Measurements from ENCODE around the gene KAT2A.

The KAT2A gene

DNA sequence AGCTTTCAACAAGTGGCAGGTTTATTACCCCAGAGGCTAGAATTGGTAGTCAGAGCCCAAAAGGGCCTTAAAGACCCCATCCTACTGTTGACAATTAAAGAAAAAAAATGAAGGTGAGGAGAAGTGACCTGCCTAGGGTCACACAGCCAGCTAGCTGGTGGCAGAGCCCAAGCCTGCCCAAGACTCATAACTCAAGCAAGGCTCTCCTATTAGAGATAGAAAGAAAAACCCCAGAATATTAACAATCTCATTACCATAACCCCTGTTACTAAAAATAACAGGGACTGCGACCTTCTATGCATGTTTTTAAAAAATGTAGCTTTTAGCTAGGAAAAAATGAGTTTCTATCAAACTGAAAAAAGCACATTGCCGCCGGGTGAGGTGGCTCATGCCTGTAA, 15.5 kb upstream of the KAT2A start:
- no peak for DNase-seq
- in situ Hi-C loops (cut with MboI; ENCODE audit: low pct_unique_long_range_greater_than_20kb, low sequenced_read_pairs), result no loop called here

DNA sequence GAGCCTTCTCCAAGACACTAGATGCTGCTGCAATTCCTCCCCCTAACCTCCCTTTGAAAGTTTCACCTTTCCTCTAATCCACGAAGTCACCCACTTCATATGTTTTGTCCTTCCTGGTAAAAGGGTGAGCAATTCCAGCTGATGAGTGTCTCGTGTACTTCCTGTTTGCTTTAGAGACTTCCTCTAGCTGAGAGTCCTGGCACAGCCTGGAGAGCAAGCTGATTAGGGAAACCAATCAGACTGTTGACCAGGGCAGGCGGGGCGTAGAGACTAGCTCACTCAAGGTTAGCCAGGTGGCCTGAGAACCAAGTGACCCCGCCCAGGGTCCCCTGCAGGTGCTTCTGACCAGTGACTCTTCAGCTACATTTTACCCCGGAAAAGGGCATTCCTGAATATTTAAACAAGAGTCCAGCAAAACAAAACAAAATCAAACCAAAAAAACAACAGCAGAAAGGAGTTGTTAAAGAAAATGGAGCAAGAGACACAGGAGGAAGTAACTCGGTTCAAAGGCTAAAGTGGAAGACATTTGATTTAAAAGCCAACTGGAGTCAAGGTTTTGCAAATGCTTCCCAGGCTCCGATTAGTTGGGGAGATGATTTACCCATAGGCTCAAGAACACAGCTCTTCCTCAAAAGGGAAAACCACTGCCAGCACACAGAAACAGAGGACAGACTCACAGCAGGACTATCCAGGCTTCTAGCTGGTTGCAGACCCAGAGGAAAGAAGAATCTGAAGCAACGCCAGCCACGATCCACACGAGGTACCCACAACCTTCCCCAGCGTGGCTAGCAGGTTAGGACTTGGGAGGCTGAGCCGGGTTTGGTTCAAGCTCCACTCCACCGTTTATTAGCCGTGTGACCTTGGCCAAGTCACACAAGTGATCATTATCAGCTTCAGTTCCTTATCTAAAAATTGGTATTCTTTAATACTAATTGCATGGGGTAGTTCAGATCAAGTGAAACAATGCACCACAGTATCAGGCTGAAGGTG, 14.8 kb upstream of the KAT2A start:
- DNase-seq, result peak; percentile 62
- in situ Hi-C loops (cut with MboI; ENCODE audit: low pct_unique_long_range_greater_than_20kb, low sequenced_read_pairs), result no loop called here

DNA sequence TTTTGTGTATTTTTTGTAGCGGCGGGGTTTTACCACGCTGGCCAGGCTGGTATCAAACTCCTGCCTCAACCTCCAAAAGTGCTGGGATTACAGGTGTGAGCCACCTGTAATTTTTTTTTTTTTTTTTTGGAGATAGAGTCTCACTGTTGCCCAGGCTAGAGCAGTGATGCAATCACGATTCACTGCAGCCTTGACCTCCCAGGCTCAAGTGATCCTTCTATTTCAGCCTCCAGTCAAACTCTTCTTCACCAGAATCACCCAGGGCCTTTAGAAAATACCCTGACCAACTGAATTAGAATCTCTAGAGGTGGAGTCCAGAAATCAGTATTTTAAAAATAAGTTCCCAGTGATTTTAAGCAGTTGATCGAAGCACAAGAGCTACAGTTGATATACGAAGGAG, 14.0 kb upstream of the KAT2A start:
- DNase-seq, result no peak
- in situ Hi-C loops (cut with MboI; ENCODE audit: low pct_unique_long_range_greater_than_20kb, low sequenced_read_pairs), result no loop called here

DNA sequence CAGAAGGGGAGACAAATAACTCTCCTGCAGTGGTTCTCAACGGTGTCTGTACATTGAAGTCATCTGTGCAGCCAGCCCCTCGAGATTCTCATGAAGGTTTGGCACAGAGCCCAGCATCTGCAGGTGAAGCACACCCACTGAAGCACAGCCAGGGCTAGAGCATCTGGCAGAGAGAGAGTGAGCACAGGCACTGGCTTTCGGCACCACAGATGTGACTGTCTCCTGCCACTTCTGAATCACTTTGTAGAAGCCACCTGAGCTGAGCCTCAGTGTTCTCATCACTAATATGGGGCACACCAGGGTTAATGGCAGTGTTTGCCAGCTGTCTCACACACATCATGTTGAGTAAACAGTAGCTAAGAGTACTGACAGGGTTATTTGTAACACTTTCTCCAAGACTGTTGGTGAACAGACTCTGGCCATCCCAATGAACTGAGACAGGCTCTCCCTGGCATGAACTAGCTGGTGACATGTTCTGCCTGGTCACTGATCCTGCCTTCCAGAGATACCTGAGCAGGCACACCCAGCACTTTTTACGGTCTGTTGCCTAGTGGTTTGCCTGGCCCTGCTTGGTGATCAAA, 12.4 kb upstream of the KAT2A start:
- in situ Hi-C loops (cut with MboI; ENCODE audit: low pct_unique_long_range_greater_than_20kb, low sequenced_read_pairs), result no loop called here
- no peak for DNase-seq

DNA sequence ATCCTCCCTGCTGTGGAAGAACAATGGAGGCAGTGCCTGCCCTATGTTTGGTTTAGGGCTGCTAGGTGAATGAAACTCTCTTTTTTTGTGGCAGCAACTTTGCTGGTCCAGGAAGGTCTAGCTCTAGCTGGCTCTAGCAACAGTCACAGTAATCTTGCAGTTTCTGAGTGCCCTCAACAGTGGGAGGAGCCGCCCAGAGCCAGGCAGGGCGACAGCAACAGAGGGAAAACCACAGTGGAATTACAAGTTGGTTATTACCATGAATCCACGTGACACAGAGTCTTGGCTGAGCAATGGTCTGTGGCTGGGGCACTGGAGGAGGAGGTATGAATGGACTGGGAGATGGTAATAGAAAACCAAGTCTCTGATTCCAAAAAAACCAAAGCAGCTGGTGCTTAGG, 11.8 kb upstream of the KAT2A start:
- in situ Hi-C loops (cut with MboI; ENCODE audit: low pct_unique_long_range_greater_than_20kb, low sequenced_read_pairs), result no loop called here
- peak; percentile 73 for DNase-seq

DNA sequence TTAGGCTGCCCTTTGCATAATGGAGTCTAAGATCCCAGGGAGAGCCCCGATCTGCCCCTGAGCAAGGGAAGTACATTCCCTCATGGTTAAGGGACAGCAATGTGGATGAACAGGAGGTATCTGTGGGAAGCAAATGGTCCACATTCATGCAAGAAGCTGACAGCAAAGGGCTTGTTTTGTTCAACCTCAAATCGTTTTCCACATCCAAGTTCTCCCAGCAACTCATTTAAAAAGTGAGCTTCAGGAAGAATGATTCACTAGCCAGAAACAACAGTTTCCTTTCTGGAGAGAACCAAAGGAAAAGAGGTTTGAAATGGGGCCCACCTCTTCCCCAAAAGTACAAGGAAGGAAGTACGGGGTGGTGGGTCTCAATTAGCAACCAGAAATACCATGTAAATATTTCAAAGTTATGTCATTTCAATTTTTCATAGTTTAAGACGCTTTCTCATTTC, 10.8 kb upstream of the KAT2A start:
- in situ Hi-C loops (cut with MboI; ENCODE audit: low pct_unique_long_range_greater_than_20kb, low sequenced_read_pairs), result no loop called here
- no peak for DNase-seq

DNA sequence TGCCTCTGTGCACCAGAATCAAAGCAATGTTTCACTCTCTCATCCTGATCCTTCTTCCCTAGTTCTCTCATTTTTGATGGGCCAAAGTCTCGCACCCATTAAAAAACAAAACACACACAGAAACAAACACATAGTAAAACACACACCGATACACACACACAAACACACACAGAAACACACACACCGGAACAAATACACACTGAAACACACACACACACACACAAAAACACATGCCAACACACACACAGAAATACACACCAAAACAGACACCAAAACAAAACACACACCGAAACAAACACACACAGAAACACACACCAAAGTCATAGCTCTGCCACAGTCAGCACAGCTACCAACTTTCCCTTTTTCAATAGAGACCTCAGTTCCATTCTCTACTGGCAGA, 10.1 kb upstream of the KAT2A start:
- in situ Hi-C loops (cut with MboI; ENCODE audit: low pct_unique_long_range_greater_than_20kb, low sequenced_read_pairs), result no loop called here
- no peak for DNase-seq

DNA sequence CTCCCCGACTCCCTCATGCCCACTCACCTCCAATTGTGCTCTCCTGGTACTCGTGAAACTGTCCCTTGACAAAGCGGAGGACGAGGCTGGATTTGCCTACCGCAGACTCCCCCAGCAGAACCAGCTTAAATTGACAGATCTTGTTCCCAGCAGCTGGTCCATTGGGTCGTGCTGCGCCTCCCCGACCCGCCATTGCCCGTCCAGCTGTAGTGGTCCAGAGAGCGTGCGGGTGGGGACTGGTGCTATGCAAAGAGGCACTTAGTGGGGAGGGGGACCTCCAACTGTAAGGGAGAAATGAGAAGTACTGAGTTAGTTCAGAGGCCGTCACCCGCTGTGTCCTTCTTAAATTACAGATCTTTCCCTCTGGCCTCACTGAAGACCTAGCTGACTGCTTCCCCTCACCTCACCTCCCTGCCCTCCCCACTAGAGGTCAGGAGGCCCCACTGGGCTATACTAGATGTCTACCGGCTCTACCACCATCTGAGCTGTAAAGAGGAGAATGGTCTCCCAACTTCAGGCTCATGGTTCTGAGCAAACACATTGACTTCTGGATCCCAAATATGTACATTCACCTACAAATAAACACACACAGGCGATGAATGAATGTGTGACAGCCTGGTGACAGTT, 9.3 kb upstream of the KAT2A start:
- in situ Hi-C loops (cut with MboI; ENCODE audit: low pct_unique_long_range_greater_than_20kb, low sequenced_read_pairs), result no loop called here
- DNase-seq, result no peak

DNA sequence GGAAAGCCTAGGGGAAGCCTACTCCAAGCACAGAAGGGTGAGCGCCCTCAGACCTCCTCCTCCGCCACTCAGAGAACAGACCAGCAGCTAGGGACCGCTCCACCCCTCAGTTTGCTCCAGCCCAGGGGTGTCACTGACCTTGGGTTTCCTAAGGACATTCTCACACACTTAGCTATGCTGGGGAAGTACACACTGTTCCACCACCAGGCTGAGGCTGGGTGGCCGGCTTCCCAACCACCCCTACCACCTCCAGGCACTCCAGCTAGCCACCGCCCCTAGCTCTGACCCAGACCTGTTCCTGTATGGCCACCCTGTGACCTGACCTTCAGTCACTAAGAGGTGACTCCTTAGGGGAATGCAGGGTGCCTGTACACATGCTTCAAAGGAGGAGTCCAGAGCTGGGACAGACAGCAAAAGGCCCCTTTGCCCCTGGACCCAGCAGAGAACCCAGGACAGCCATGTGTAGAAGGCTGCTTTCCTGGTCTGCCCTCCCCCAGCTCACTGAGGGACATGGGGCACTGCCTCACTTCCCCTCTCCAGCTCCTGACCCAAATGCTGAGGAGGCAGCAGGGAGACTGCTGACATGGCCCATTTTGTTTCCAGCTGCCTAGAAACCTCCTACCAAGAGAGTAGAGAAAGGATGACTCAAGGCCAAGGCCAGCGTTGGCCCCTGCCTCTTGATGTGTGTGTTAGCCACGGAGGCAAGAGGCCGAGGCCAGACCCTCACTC, 8.1 kb upstream of the KAT2A start:
- in situ Hi-C loops (cut with MboI; ENCODE audit: low pct_unique_long_range_greater_than_20kb, low sequenced_read_pairs), result no loop called here
- no peak for DNase-seq

DNA sequence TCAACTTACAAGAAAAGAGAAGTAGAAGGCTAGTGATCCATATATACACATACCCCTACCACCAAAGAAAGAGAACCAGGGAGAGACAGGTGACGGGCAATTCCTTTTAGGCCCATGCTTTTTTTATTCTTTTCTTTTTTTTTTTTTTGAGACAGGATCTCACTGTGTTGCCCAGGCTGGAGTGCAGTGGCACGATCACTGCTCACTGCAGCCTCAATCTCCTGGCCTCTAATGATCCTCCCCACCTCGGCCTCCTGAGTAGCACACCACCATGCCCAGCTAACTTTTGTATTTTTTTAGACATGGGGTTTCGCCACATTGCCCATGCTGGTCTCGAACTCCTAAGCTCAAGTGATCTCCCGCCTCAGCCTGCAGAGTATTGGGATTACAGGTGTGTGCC, 6.2 kb upstream of the KAT2A start:
- no peak for DNase-seq
- in situ Hi-C loops (cut with MboI; ENCODE audit: low pct_unique_long_range_greater_than_20kb, low sequenced_read_pairs), result no loop called here

DNA sequence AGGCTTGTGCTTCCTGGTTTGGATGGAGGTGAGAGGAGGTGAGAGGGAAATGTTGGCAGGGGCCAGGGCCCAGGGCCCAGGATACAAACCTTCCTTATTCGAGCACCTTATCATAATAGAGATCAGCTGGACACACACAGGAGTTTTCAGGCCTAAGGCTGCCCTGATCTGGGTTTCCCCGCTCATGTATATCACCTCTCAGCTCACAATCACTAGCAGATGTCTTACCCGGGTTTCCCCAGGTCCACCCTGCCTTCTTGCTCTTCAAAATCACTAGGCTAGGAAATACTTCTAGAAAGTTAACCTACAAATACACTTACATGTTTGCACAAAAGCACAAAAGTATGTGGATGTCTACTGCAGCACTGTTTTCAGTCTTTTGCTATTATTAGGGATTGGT, 5.7 kb upstream of the KAT2A start:
- in situ Hi-C loops (cut with MboI; ENCODE audit: low pct_unique_long_range_greater_than_20kb, low sequenced_read_pairs), result no loop called here
- DNase-seq, result no peak

DNA sequence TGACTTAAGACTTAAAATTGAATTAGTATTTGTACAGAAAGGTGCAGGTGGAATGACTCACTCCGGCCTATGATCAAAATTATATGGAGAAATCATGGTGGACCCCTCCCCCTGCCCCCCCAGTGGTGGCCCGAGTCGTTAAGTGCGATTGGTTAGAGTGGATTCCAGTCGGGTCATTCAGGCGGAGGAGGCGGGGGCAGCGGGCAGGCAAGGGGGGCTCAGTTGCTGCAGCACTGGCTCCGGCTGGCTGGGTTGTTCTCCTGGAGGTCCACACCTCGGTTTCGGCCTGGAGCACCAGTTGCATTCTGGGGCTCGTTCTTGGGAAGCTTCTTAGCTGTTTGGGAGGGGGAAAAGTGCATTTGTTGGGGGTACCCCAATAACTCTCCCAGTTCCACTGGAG, 4.4 kb upstream of the KAT2A start:
- in situ Hi-C loops (cut with MboI; ENCODE audit: low pct_unique_long_range_greater_than_20kb, low sequenced_read_pairs), result no loop called here
- DNase-seq, result no peak

DNA sequence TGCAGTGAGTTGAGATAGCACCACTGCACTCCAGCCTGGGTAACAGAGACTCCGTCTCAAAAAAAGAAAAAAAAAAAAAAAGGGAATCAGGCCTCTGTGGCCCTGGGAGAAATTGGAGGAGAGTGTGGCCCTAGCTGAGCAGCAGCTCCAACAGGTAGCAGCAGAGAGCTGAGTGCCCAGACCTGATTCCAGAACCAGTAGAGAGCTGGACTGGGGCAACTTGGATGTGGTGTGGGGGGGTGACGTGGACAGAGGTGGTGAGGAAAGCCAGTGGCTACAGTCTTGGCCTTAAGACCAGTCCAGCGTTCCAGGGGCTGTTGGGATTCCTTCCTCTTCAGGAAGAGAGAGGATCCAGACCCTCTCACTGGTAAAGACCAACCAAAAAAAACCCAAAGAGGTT, 3.1 kb upstream of the KAT2A start:
- DNase-seq, result no peak
- in situ Hi-C loops (cut with MboI; ENCODE audit: low pct_unique_long_range_greater_than_20kb, low sequenced_read_pairs), result no loop called here

DNA sequence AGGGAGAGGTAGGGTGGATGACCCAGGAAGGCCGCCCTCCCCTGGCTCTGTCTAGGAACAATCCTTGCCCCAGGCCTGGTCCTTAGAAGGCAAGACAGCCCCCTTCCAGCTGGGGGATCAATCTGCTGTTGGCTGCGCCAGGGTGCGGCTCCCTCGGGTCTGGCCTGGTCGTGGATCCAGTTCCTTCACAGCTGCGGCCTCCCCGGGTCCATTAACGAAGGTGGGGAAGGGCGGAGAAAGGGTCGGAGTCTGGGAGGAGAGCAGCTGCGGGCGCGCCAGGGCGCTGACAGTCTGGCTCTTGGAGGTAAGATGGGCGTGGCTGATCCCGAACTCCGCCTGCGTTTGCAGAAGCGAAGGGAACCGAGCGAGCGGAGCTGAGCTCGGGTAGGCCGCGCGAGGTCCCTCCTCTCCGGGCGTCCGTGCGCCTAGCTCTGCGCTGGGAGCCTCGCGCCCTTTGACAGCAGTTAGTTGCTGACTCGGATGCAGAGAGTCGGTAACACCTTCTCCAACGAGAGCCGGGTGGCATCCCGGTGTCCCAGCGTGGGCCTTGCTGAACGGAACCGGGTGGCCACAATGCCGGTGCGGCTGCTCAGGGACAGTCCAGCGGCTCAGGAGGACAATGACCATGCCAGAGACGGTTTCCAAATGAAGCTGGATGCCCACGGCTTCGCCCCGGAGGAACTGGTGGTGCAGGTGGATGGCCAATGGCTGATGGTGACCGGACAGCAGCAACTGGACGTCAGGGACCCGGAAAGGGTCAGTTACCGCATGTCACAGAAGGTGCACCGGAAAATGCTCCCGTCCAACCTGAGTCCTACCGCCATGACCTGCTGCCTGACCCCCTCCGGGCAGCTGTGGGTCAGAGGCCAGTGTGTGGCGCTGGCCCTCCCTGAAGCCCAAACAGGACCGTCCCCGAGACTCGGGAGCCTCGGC, 1.5 kb upstream of the KAT2A start, which contains the start of gene HSPB9:
TSS of gene HSPB9 (plus strand) at position 434 of the 933 bp plus-strand sequence. CDS start at position 481, 47 bp downstream.
- in situ Hi-C loops (cut with MboI; ENCODE audit: low pct_unique_long_range_greater_than_20kb, low sequenced_read_pairs), result no loop called here

DNA sequence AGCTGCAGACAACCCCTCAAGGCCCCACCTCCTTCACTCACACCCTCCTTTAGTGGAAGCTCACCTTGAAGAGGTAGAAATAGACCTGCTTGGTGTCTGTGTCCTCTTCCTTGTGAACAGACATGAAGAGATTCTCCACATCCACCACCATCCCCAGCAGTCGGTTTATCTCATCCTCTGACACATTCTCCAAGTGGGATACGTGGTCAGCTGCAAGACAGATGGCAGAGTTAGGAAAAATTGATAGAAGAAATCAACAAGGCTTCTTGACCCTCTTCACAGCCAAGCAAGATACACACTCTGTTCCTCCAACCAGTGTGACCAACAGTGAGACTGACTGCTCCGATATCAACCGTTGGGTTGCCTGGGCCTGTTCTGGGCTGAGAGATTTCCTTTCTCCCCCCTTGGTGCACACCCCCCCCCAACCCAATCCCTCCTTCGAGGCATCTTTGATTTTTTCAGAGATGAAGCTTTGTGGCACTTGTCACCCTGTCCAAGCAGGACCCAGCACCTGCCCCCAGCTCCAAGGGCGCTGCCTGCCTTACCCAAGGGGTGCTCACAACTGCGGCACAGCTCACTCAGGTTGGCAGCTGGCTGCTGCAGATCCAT, 902 bp downstream of the KAT2A start:
- in situ Hi-C loops (cut with MboI; ENCODE audit: low pct_unique_long_range_greater_than_20kb, low sequenced_read_pairs), result no loop called here
- no peak for DNase-seq

More for the DNA sequence above, 1.5 kb upstream of the KAT2A start, which contains the start of gene HSPB9:
- DNase-seq, result no peak

DNA sequence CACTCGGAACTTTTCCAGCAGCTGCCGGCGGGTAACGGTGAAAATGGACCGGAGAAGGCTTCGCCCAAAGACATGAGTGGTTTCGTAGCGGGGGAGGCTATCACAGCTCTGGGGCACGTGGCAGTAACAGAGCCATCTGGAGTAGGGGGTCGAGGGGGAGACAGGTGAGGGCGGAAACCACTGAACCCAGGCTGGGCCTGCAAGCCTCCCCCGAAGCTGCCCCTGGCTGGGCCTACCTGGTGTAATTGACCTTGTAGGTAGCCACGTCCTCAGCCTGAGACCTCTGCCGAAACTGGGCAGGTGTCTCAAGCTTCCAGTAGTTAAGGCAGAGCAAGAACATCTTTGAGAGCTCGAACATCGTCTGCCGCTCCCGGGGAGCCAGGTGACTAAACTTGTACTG, 1.9 kb downstream of the KAT2A start:
- in situ Hi-C loops (cut with MboI; ENCODE audit: low pct_unique_long_range_greater_than_20kb, low sequenced_read_pairs), result loop anchor here (10.0 kb wide), 1 partner anchor 94 kb away; the partner anchor contains the start of gene NKIRAS2
- DNase-seq, result no peak

DNA sequence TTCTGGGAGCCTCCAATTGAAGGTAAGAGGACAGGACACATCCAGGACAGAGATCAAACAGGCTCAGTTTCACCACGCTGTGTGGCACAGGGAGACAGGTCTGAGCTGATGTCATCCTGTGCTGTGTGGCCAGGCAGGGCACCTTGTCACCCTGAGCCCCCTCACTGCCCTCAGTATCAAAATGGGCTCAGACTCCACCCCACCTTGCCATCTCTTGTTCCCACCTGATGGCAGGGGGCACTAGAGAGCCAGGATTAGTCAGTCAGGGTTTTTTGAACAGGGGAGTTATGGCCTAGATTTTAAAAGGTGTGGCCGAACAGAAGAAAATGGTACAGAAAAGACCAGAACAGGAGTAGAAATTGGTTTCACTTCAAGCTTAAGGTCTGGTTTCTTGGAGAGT, 2.6 kb downstream of the KAT2A start:
- peak; percentile 61 for DNase-seq
- in situ Hi-C loops (cut with MboI; ENCODE audit: low pct_unique_long_range_greater_than_20kb, low sequenced_read_pairs), result loop anchor here (10.0 kb wide), 1 partner anchor 94 kb away; the partner anchor contains the start of gene NKIRAS2

DNA sequence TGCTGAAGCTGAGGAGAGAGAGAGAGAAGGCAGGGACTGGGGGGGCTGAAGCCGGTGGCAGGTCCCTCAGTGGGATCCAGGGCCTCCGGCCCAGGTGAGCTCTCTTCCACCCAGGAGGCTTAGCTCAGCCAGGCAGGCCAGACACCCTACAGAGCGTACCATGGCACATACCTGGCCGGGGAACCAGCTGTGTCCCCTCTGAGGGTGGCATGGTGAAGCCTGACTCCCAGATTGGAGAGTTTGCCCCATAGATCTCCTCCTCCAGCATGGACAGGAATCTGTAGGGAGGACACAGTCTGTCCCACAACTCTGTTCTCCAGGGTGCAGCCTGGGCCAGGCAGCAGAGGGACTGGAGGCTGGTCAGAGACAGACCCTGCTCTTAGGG, 3.0 kb downstream of the KAT2A start:
- in situ Hi-C loops (cut with MboI; ENCODE audit: low pct_unique_long_range_greater_than_20kb, low sequenced_read_pairs), result loop anchor here (10.0 kb wide), 1 partner anchor 93 kb away; the partner anchor contains the start of gene NKIRAS2
- no peak for DNase-seq

All from KBM-7 (cell line).